Germinal center (tissue), 1 donor: Measurements from ENCODE around the gene CASP8.
"Not testable (repeated sequence)": the region's sequence is repeated elsewhere in the genome, so short reads cannot be mapped to it uniquely, and the experiment has no call there.

Experiments
- DNase-seq: peaks from one replicate; pipeline ENCODE4 v3.0.0; 2012; ENCODE audit warnings: mixed read lengths, low spot score

The CASP8 gene

GRCh38 chr2:201260302-201260800 is at the start of gene CASP8:
CASP8 (plus strand) TSS chr2:201260536; CDS start chr2:201266487, 5,951 bp downstream.
- peak; percentile 69 for DNase-seq

- DNase-seq, result no peak
These were observed 44.4 kb upstream of the CASP8 start for GRCh38 chr2:201215963-201216362.

- DNase-seq, result no peak
These were observed 43.4 kb upstream of the CASP8 start for GRCh38 chr2:201216918-201217317.

- DNase-seq, result no peak
These were observed 41.6 kb upstream of the CASP8 start for GRCh38 chr2:201218780-201219179.

- DNase-seq, result no peak
These were observed 40.8 kb upstream of the CASP8 start for GRCh38 chr2:201219328-201220096.

GRCh38 chr2:201220102-201220570 is 40.2 kb upstream of the CASP8 start:
- no peak for DNase-seq

GRCh38 chr2:201223089-201224073 is 37.0 kb upstream of the CASP8 start:
- no peak for DNase-seq

- no peak for DNase-seq
These were observed 31.9 kb upstream of the CASP8 start for GRCh38 chr2:201228271-201228911.

- no peak for DNase-seq
These were observed 31.4 kb upstream of the CASP8 start for GRCh38 chr2:201228912-201229290.

- peak; percentile 86 for DNase-seq
These were observed 28.4 kb upstream of the CASP8 start for GRCh38 chr2:201231781-201232466.

- no peak for DNase-seq
These were observed 27.9 kb upstream of the CASP8 start for GRCh38 chr2:201232467-201232815.

GRCh38 chr2:201233192-201233811 is 27.0 kb upstream of the CASP8 start:
- DNase-seq, result peak; percentile 79

GRCh38 chr2:201233812-201234662 is 26.3 kb upstream of the CASP8 start:
- DNase-seq, result no peak

GRCh38 chr2:201234663-201235135 is 25.6 kb upstream of the CASP8 start:
- DNase-seq, result no peak

GRCh38 chr2:201235860-201236811 is 24.2 kb upstream of the CASP8 start:
- peak; percentile 30 for DNase-seq

GRCh38 chr2:201237486-201238123 is 22.7 kb upstream of the CASP8 start:
- no peak for DNase-seq

- DNase-seq, result not testable (repeated sequence)
These were observed 21.0 kb upstream of the CASP8 start for GRCh38 chr2:201239167-201239935.
